LNCAP (cell line): Measurements from ENCODE around the gene ADAM12.

ENCODE experiments used
- TF ChIP-seq, protein P1 (sequence below): fragments of 450-650 bp; IDR thresholded peaks from 2 replicates; pipeline ENCODE4 v1.5.1; 2017; ENCODE audit warnings: mild to moderate bottlenecking

ADAM12 gene

DNA sequence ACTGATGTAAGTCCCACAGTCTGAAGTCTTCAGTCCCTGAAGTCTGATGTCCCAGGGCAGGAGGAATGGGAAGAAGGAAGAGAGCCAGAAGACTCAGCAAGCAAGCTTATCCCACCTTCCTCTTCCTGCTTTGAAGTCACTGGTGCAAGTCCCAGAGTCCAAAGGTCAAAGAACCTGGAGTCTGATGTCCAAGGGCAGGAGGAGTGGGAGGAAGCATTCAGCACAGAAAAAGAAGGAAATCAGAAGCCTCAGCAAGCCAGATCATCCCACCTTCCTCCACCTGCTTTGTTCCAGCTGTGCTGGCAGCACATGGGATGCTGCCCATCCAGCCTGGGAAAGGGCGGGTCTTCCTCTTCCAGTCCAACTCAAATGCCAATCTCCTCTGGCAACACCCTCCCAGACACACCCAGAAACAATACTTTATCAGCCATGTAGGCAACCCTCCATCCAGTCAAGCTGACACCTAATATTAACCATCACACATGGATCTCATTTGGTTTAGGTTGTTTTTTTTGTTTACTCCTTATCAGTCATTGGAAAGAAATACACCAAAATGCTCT, 50.9 kb downstream of the ADAM12 start:
- TF ChIP-seq, protein P1, sequence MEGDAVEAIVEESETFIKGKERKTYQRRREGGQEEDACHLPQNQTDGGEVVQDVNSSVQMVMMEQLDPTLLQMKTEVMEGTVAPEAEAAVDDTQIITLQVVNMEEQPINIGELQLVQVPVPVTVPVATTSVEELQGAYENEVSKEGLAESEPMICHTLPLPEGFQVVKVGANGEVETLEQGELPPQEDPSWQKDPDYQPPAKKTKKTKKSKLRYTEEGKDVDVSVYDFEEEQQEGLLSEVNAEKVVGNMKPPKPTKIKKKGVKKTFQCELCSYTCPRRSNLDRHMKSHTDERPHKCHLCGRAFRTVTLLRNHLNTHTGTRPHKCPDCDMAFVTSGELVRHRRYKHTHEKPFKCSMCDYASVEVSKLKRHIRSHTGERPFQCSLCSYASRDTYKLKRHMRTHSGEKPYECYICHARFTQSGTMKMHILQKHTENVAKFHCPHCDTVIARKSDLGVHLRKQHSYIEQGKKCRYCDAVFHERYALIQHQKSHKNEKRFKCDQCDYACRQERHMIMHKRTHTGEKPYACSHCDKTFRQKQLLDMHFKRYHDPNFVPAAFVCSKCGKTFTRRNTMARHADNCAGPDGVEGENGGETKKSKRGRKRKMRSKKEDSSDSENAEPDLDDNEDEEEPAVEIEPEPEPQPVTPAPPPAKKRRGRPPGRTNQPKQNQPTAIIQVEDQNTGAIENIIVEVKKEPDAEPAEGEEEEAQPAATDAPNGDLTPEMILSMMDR, result no peak

DNA sequence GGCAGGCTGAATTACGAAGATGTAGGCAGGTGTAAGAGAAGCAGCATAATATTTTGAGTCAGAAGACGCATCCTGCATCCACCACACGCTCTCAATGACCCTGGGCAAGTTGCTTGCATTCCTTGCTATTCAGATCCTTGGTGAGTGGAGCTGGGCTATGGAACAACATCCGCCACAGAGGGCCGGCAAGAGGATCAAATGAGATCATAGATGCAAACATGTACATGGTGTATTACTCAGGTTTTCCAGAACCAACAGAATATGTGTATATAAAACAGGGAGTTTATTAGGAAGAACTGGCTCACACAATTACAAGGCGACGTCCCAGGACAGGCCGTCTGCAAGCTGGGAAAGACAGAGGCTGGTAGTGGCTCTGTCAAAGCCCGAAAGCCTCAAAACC, 51.5 kb downstream of the ADAM12 start:
- TF ChIP-seq, protein P1, result no peak

DNA sequence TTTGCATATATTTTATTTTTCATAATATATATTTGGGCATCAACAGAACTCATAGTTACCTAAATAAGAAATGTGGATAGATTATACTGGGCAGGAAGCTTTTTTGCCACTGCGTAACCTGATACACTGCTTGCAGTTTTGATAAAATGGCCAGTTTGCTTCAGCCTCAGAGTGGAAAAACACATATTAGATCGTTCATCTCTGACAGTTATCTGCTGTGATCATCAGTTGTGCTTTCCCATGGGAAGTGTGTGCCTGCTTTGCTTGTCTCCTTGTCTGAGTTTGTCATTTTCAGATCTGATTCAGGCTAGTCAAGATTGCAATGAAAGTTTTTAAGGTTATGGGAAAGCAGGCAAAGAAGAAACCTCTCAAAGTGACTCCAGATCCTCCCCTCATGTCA, 54.0 kb downstream of the ADAM12 start:
- TF ChIP-seq, protein P1, result no peak

DNA sequence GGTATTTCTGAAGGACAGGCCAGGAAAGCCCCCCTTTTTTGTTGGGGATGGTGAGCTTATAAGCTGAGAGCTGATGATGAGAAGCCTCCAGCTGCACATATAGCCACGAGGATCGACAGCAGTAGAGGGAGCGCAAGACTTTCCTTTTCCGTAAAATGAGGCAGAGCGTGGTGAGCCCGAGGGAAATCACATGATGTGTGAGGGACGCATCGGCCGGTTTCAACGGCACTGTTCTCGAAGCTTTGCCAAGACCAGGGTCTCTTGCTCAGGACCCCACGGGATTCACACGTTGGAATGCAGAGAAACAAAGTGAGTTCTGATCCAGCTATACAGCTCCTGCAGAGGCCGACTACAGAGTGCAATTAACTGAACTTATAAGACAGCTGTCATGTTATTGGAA, 55.7 kb downstream of the ADAM12 start:
- TF ChIP-seq, protein P1, result no peak

DNA sequence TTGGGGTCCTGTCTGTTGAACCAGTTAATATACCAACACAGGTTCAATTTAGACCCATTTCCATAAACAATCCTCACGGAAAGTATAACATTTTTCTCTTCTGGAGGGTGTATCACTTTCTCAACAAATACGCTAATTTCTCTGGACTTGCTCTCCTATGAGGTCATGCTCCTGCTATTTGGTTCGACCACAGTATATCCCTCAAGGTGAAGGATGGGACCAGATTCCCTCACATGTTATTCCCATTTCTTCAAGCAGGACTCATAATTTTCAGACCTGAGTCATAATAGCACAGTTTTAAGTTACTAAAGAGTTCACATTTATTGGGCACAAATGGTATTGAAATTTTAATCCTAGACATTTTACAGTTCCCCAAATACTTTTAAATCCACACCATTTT, 57.2 kb downstream of the ADAM12 start:
- TF ChIP-seq, protein P1, result no peak

DNA sequence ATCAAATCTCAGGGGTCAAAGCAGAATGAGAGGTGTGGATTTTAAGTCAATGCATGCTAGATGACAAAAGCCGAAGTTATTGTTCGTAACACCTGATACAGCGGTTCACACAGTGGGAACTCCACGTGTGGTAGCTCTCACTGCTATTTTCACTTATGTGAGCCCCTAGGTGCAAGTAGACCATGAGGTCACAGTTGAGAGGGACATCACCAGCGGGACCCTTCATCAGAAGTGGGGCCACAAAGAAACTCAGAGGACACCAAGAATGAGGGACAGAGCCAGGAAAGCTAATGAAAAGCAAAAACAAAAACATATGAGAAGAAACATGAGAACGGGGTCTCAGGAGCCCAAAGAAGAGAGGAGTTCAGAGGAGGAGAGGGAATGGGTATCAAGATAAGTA, 63.5 kb downstream of the ADAM12 start:
- TF ChIP-seq, protein P1, result no peak

DNA sequence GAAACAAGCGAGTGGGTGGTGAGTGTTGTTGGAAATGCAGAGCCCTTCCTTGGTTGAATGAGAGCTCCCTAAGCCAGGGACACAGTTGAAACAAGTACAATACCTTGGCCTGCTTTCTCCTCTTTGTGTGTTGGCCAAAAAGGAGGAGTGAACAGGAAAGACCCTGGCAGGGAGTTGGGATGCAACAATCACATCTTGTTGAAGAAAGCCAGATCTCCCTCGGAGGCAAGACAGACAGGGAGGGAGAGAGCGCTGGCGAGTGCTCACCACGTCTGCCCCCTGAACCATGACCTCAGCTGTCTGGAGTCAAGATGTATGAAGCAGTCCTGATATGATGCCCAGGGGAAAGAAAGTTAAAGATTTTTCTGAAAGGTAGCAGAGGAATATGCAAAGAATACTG, 66.8 kb downstream of the ADAM12 start:
- TF ChIP-seq, protein P1, result no peak

DNA sequence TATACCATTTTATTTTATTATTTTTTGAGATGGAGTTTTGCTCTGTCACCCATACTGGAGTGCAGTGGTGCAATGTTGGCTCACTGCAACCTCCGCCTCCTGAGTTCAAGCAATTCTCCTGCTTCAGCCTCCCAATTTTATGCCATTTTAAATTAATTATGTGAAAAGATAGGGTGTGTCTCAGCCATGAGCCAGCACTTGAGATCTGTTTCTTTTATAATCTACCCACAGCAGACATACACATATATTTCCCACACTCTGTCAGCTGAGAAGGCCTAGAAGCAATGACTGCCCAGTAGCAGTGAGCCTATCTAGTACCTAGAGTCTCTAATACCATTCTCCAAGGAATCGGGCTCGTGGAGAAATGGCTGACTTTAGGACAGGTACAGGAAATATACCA, 70.5 kb downstream of the ADAM12 start:
- TF ChIP-seq, protein P1, result no peak
